Effector memory CD8-positive, alpha-beta T cell (primary cell): ENCODE results near the gene STK38L.

Experiments used
- ATAC-seq: fragments of 150-1000 bp; cut with Tn5 transposase; replicated peaks from 2 replicates; pipeline ENCODE4 v1.10.0; 2021; ENCODE audit warnings: mild to moderate bottlenecking, moderate library complexity
- DNase-seq, 3 experiments: peaks; one replicate each; pipeline ENCODE4 v3.0.0; 2021
- H3K27ac Mint-ChIP-seq, 2 donors: one replicate each; pipeline ENCODE4 v1.8.0; 2022; ENCODE audit warnings: mild to moderate bottlenecking in 2 of 2, mixed read lengths in 2 of 2, moderate library complexity in 2 of 2
- H3K27me3 Mint-ChIP-seq, 2 donors: one replicate each; pipeline ENCODE4 v1.8.0; 2022; ENCODE audit warnings: mixed read lengths in 2 of 2
- H3K36me3 Mint-ChIP-seq: one replicate; pipeline ENCODE4 v1.8.0; 2022; ENCODE audit warnings: mild to moderate bottlenecking, moderate library complexity, mixed read lengths; ENCODE audit not compliant: insufficient read depth
- H3K4me1 Mint-ChIP-seq, 2 donors: one replicate each; pipeline ENCODE4 v1.8.0; 2022; ENCODE audit warnings: low read depth in 2 of 2, mixed read lengths in 2 of 2
- H3K4me3 Mint-ChIP-seq, 2 donors: one replicate each; pipeline ENCODE4 v1.8.0; 2022; ENCODE audit warnings: mild to moderate bottlenecking in 2 of 2, mixed read lengths in 2 of 2, moderate library complexity in 2 of 2
- H3K9me3 Mint-ChIP-seq, 2 donors: one replicate each; pipeline ENCODE4 v1.8.0; 2022; ENCODE audit warnings: mixed read lengths in 2 of 2

The STK38L gene

GRCh38 chr12:27293463-27293862 lies 49.4 kb downstream of the STK38L start:
- Mint-ChIP-seq H3K27ac (no peak overlapping the region), H3K4me1 (peaks cover 2 to 4% of the 10 kb centered on the region in 2 donors), H3K27me3 (no peaks in the 10 kb centered on the region), H3K4me3 (no peak overlapping the region), H3K9me3 (no peaks in the 10 kb centered on the region), H3K36me3 (peaks cover 4% of the 10 kb centered on the region)
- DNase-seq (no peak), ATAC-seq (no peak)

- ATAC-seq (no peak), DNase-seq (no peak)
- no peaks in the 10 kb centered on the region for H3K27me3 Mint-ChIP-seq
- H3K27ac Mint-ChIP-seq: no peak overlapping the region
- H3K4me1 Mint-ChIP-seq: no peaks in the 10 kb centered on the region
- H3K9me3 Mint-ChIP-seq: no peaks in the 10 kb centered on the region
- no peak overlapping the region for H3K4me3 Mint-ChIP-seq
- peaks cover 6% of the 10 kb centered on the region for H3K36me3 Mint-ChIP-seq
These were observed 52.6 kb downstream of the STK38L start for GRCh38 chr12:27296674-27297073.

GRCh38 chr12:27297566-27297965 lies 53.5 kb downstream of the STK38L start:
- DNase-seq (no peak), ATAC-seq (no peak)
- H3K27ac Mint-ChIP-seq: no peak overlapping the region
- no peaks in the 10 kb centered on the region for H3K9me3 Mint-ChIP-seq
- H3K4me3 Mint-ChIP-seq: no peak overlapping the region
- no peaks in the 10 kb centered on the region for H3K27me3 Mint-ChIP-seq
- H3K4me1 Mint-ChIP-seq: no peaks in the 10 kb centered on the region
- H3K36me3 Mint-ChIP-seq: peaks cover 10% of the 10 kb centered on the region

GRCh38 chr12:27299102-27299501 lies 55.0 kb downstream of the STK38L start:
- no peaks in the 10 kb centered on the region for H3K27me3 Mint-ChIP-seq
- ATAC-seq: no peak

GRCh38 chr12:27300226-27300625 lies 56.1 kb downstream of the STK38L start:
- Mint-ChIP-seq H3K36me3 (peaks cover 12% of the 10 kb centered on the region), H3K4me1 (no peaks in the 10 kb centered on the region), H3K27ac (peak overlapping the region in 1 of 2 donors; percentile 10), H3K4me3 (no peak overlapping the region), H3K9me3 (no peaks in the 10 kb centered on the region), H3K27me3 (no peaks in the 10 kb centered on the region)
- ATAC-seq (no peak), DNase-seq (no peak)

More at GRCh38 chr12:27299102-27299501, 55.0 kb downstream of the STK38L start:
- Mint-ChIP-seq H3K9me3 (no peaks in the 10 kb centered on the region), H3K27ac (no peak overlapping the region), H3K4me3 (no peak overlapping the region), H3K4me1 (no peaks in the 10 kb centered on the region), H3K36me3 (peaks cover 12% of the 10 kb centered on the region)
- DNase-seq: no peak

GRCh38 chr12:27303139-27304111 lies 59.3 kb downstream of the STK38L start:
- Mint-ChIP-seq H3K27me3 (no peaks in the 10 kb centered on the region), H3K4me3 (no peak overlapping the region), H3K9me3 (no peaks in the 10 kb centered on the region), H3K27ac (peak overlapping the region in 1 of 2 donors; percentile 42), H3K36me3 (peaks cover 11% of the 10 kb centered on the region), H3K4me1 (no peaks in the 10 kb centered on the region)
- ATAC-seq (no peak), DNase-seq (no peak)

- ATAC-seq (no peak), DNase-seq (no peak)
- peaks cover 9% of the 10 kb centered on the region for H3K36me3 Mint-ChIP-seq
- no peak overlapping the region for H3K4me3 Mint-ChIP-seq
- no peaks in the 10 kb centered on the region for H3K27me3 Mint-ChIP-seq
- no peaks in the 10 kb centered on the region for H3K4me1 Mint-ChIP-seq
- no peaks in the 10 kb centered on the region for H3K9me3 Mint-ChIP-seq
- H3K27ac Mint-ChIP-seq: no peak overlapping the region
These were observed 60.8 kb downstream of the STK38L start for GRCh38 chr12:27304856-27305255.

GRCh38 chr12:27305673-27306456 lies 61.8 kb downstream of the STK38L start:
- Mint-ChIP-seq H3K4me1 (no peaks in the 10 kb centered on the region), H3K36me3 (peaks cover 9% of the 10 kb centered on the region), H3K27me3 (no peaks in the 10 kb centered on the region), H3K9me3 (no peaks in the 10 kb centered on the region), H3K27ac (peak overlapping the region in 1 of 2 donors; percentile 48), H3K4me3 (no peak overlapping the region)
- ATAC-seq (peak; percentile 27), DNase-seq (no peak)

GRCh38 chr12:27309293-27309994 lies 65.4 kb downstream of the STK38L start:
- no peaks in the 10 kb centered on the region for H3K9me3 Mint-ChIP-seq
- no peaks in the 10 kb centered on the region for H3K4me1 Mint-ChIP-seq
- H3K4me3 Mint-ChIP-seq: no peak overlapping the region
- H3K27me3 Mint-ChIP-seq: no peaks in the 10 kb centered on the region
- DNase-seq (no peak), ATAC-seq (no peak)
- peaks cover 18% of the 10 kb centered on the region for H3K36me3 Mint-ChIP-seq
- no peak overlapping the region for H3K27ac Mint-ChIP-seq

GRCh38 chr12:27309995-27310315 lies 65.9 kb downstream of the STK38L start:
- Mint-ChIP-seq H3K27me3 (no peaks in the 10 kb centered on the region), H3K27ac (no peak overlapping the region), H3K4me3 (no peak overlapping the region), H3K4me1 (no peaks in the 10 kb centered on the region), H3K9me3 (no peaks in the 10 kb centered on the region), H3K36me3 (peaks cover 22% of the 10 kb centered on the region)
- DNase-seq: no peak
- no peak for ATAC-seq

GRCh38 chr12:27316947-27317346 lies 72.9 kb downstream of the STK38L start:
- Mint-ChIP-seq H3K9me3 (no peaks in the 10 kb centered on the region), H3K36me3 (peaks cover 30% of the 10 kb centered on the region), H3K27ac (no peak overlapping the region), H3K27me3 (no peaks in the 10 kb centered on the region), H3K4me1 (no peaks in the 10 kb centered on the region), H3K4me3 (no peak overlapping the region)
- DNase-seq (no peak), ATAC-seq (no peak)

GRCh38 chr12:27319409-27319808 lies 75.3 kb downstream of the STK38L start:
- Mint-ChIP-seq H3K27me3 (no peaks in the 10 kb centered on the region), H3K4me3 (no peak overlapping the region), H3K36me3 (peaks cover 20% of the 10 kb centered on the region), H3K9me3 (no peaks in the 10 kb centered on the region), H3K4me1 (no peaks in the 10 kb centered on the region), H3K27ac (no peak overlapping the region)
- ATAC-seq: no peak
- DNase-seq: no peak

GRCh38 chr12:27319848-27320247 lies 75.8 kb downstream of the STK38L start:
- DNase-seq (no peak), ATAC-seq (no peak)
- no peaks in the 10 kb centered on the region for H3K9me3 Mint-ChIP-seq
- no peaks in the 10 kb centered on the region for H3K4me1 Mint-ChIP-seq
- H3K27ac Mint-ChIP-seq: no peak overlapping the region
- no peaks in the 10 kb centered on the region for H3K27me3 Mint-ChIP-seq
- no peak overlapping the region for H3K4me3 Mint-ChIP-seq
- peaks cover 16% of the 10 kb centered on the region for H3K36me3 Mint-ChIP-seq
